Ascending aorta (tissue), 2 donors: ENCODE results near the gene CPSF3. TPM values are rescaled to one million over a fixed set of nuclear protein-coding genes. Genes with fewer than 3 reads are reported as not detected.
A peak's percentile ranks its signal among the peaks of the same experiment; 100 is the strongest.

Experiments used
- DNase-seq, 2 donors: peaks; one replicate each; pipeline ENCODE4 v3.0.0-alpha.2; 2019; ENCODE audit warnings: low spot score in 2 of 2
- H3K27ac ChIP-seq, 2 donors: fragments of 200-600 bp; sonication (generic); one replicate each; pipeline ENCODE4 v1.5.1; 2016 to 2017; ENCODE audit warnings: mild to moderate bottlenecking in 1 of 2
- H3K27me3 ChIP-seq: fragments of 200-600 bp; sonication (generic); one replicate; pipeline ENCODE4 v1.5.1; 2017
- H3K36me3 ChIP-seq, 2 donors: fragments of 200-600 bp; sonication (generic); one replicate each; pipeline ENCODE4 v1.5.1; 2016
- H3K4me1 ChIP-seq, 2 donors: fragments of 200-600 bp; sonication (generic); one replicate each; pipeline ENCODE4 v1.5.1; 2016 to 2017; ENCODE audit warnings: mild to moderate bottlenecking in 1 of 2
- H3K4me3 ChIP-seq, 2 donors: fragments of 200-600 bp; sonication (generic); one replicate each; pipeline ENCODE4 v1.5.1; 2016 to 2017; ENCODE audit warnings: mild to moderate bottlenecking in 1 of 2
- H3K9me3 ChIP-seq, 2 donors: fragments of 200-600 bp; sonication (generic); one replicate each; pipeline ENCODE4 v1.5.1; 2016
- intact Hi-C: fragments of 100-400 bp; cut with DNase I; formaldehyde crosslinking; loops from one replicate; pipeline ENCODE4 v1.15.1; 2023
- total RNA-seq: library from RNA; depleted of rRNA; stranded (reverse); fragments of >200 nt; gene quantifications from one replicate; pipeline ENCODE4 v1.1.0, GENCODE V29; 2016
- TF ChIP-seq, protein P1 (sequence below), 3 experiments: fragments of 200-600 bp in 2 of 3; fragments of 450-650 bp in 1 of 3; sonication (generic) in 2 of 3; IDR thresholded peaks; one replicate each; pipeline ENCODE4 v1.5.1; 2016 to 2019; ENCODE audit warnings: antibody characterized with exemption in 3 of 3, mild to moderate bottlenecking in 1 of 3, moderate library complexity in 1 of 3

Gene CPSF3
- total RNA-seq, 1 donor from 2014 or later, result 5.3 TPM

- Histone ChIP-seq H3K27me3 (no peaks in the 10 kb centered on the region), H3K4me3 (no peak overlapping the region), H3K4me1 (peaks cover 7 to 20% of the 10 kb centered on the region in 2 donors), H3K27ac (no peak overlapping the region), H3K36me3 (peaks cover 0 to 5% of the 10 kb centered on the region in 2 donors), H3K9me3 (no peaks in the 10 kb centered on the region)
- intact Hi-C loops, result no loop called here
- DNase-seq, result no peak
- TF ChIP-seq, protein P1, sequence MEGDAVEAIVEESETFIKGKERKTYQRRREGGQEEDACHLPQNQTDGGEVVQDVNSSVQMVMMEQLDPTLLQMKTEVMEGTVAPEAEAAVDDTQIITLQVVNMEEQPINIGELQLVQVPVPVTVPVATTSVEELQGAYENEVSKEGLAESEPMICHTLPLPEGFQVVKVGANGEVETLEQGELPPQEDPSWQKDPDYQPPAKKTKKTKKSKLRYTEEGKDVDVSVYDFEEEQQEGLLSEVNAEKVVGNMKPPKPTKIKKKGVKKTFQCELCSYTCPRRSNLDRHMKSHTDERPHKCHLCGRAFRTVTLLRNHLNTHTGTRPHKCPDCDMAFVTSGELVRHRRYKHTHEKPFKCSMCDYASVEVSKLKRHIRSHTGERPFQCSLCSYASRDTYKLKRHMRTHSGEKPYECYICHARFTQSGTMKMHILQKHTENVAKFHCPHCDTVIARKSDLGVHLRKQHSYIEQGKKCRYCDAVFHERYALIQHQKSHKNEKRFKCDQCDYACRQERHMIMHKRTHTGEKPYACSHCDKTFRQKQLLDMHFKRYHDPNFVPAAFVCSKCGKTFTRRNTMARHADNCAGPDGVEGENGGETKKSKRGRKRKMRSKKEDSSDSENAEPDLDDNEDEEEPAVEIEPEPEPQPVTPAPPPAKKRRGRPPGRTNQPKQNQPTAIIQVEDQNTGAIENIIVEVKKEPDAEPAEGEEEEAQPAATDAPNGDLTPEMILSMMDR (IDR thresholded peaks at IDR 0.05), result no peak
Measured at GRCh38 chr2:9417725-9418124, 5.7 kb upstream of the CPSF3 start.

DNA sequence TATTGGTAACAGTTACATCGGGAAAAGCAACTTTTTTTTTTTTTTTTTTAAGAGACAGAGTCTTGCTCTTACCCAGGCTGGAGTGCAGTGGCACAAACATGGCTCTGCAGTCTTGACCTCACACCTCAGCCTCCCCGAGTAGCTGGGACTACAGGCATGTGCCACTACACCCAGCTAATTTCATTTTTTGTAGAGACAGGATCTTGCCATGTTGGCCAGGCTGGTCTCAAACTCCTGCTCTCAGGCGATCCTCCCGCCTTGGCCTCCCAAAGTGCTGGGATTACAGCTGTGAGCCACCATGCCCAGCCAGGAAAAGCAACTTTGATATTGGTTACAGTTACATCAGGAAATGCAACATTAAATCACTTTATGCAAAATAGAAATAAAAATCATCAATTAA lies 4.7 kb upstream of the CPSF3 start:
- Histone ChIP-seq H3K27ac (no peak overlapping the region), H3K4me1 (peaks cover 7 to 23% of the 10 kb centered on the region in 2 donors), H3K9me3 (no peaks in the 10 kb centered on the region), H3K36me3 (peaks cover 0 to 5% of the 10 kb centered on the region in 2 donors), H3K27me3 (no peaks in the 10 kb centered on the region), H3K4me3 (no peak overlapping the region)
- intact Hi-C loops, result no loop called here
- DNase-seq, result no peak
- TF ChIP-seq, protein P1 (IDR thresholded peaks at IDR 0.05), result no peak

DNA sequence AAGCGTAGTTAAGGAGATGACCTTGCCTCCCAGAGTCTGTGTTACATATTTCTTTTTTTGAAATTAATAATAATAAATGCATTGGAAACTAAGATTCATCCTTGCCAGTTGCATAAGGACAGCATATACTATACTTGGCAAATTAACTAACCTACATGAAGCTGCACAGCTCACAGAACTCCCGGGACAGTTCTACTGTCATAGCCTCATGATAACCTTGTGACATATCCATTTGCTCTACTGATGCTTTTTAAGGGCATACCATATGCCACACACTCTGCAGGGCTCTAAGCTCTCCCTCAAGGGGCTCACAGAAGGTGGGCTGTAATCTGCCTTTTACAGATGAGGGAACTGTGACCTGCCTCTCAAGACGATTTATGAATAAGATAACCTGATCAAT lies 3.9 kb upstream of the CPSF3 start:
- no peaks in the 10 kb centered on the region for H3K9me3 ChIP-seq
- DNase-seq, result no peak
- TF ChIP-seq, protein P1 (IDR thresholded peaks at IDR 0.05), result no peak
- H3K36me3 ChIP-seq, result peaks cover 0 to 5% of the 10 kb centered on the region in 2 donors
- intact Hi-C loops, result no loop called here
- no peak overlapping the region for H3K27ac ChIP-seq
- H3K4me3 ChIP-seq, result no peak overlapping the region
- H3K27me3 ChIP-seq, result no peaks in the 10 kb centered on the region
- H3K4me1 ChIP-seq, result peaks cover 7 to 28% of the 10 kb centered on the region in 2 donors

GRCh38 chr2:9420495-9420894 lies 3.0 kb upstream of the CPSF3 start:
- no peaks in the 10 kb centered on the region for H3K27me3 ChIP-seq
- H3K4me1 ChIP-seq, result peaks cover 7 to 33% of the 10 kb centered on the region in 2 donors
- no peak overlapping the region for H3K27ac ChIP-seq
- no peak overlapping the region for H3K4me3 ChIP-seq
- no peaks in the 10 kb centered on the region for H3K9me3 ChIP-seq
- peaks cover 0 to 5% of the 10 kb centered on the region in 2 donors for H3K36me3 ChIP-seq
- DNase-seq, result no peak
- intact Hi-C loops, result loop anchor here (5.0 to 10.0 kb wide), 2 partner anchors 213 to 416 kb away; partner anchors contain the start of genes ASAP2 and MBOAT2
- TF ChIP-seq, protein P1 (IDR thresholded peaks at IDR 0.05), result no peak

DNA sequence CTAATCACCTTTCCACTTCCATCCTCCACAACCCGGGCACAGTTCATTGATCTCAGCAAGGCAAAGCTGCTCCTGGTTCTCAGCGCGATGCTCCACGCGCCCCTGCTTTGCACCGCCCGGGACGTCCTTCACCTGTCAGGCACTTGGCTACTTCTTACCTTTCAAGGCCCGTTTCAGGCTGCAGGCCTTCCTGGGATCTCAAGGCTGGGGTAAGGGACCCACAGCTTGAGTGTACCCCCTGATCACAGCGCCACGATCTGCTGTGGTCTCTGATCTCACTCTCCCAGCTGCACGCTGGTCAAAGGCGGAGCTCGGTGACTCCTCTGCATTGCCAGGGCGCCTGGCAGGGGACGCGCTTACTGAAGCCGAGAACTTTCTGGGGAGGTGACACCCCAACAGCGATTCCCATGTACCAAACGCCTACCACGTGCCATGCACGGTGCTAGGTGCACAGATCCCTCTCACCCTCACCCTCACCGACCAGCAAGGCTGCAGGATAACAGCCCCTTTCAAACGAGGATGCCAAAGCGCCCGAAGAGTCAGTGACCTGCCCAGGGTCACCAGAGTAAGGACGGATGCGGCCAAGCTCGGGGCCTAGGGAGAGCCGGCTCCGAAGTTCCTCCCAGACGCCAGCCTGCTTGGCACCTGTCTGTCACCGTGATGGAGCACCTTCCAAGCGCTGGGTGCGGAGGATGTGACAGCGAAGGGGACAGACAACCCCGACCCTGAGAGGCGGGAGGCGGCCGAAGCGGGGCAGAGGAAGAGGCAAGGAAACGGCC lies 944 bp upstream of the CPSF3 start:
- H3K4me1 ChIP-seq, result peaks cover 7 to 33% of the 10 kb centered on the region in 2 donors
- no peaks in the 10 kb centered on the region for H3K36me3 ChIP-seq
- intact Hi-C loops, result loop anchor here (1.0 to 10.0 kb wide), 6 partner anchors 52 to 418 kb away; partner anchors contain the start of genes ADAM17, ASAP2, IAH1 and MBOAT2
- no peaks in the 10 kb centered on the region for H3K27me3 ChIP-seq
- DNase-seq, result no peak
- H3K27ac ChIP-seq, result peak overlapping the region; percentile 91 to 94
- TF ChIP-seq, protein P1 (IDR thresholded peaks at IDR 0.05), result no peak
- H3K4me3 ChIP-seq, result peak overlapping the region; percentile 83 to 93
- H3K9me3 ChIP-seq, result no peaks in the 10 kb centered on the region
